NT2/D1 (cell line): ENCODE data around the gene CCDC47.

Source experiments
- DNase-seq: peaks from one replicate; pipeline ENCODE4 v3.0.0-alpha.2; 2011; ENCODE audit warnings: low read depth, low spot score
- H3K27me3 ChIP-seq: 2 replicates; pipeline ENCODE4 v1.6.0; 2011; ENCODE audit warnings: mild to moderate bottlenecking; ENCODE audit not compliant: insufficient read length, insufficient read depth
- H3K36me3 ChIP-seq: 2 replicates; pipeline ENCODE4 v1.6.1; 2011; ENCODE audit warnings: mild to moderate bottlenecking, low read length, mixed read lengths; ENCODE audit not compliant: insufficient read depth, insufficient read length
- H3K4me1 ChIP-seq: 2 replicates; pipeline ENCODE4 v1.5.1; 2011; ENCODE audit not compliant: insufficient read depth, insufficient read length
- H3K4me3 ChIP-seq: 2 replicates; pipeline ENCODE4 v1.5.1; 2011; ENCODE audit warnings: low read depth; ENCODE audit not compliant: insufficient read length
- H3K9ac ChIP-seq: 2 replicates; pipeline ENCODE4 v1.6.0; 2011; ENCODE audit warnings: low read depth; ENCODE audit not compliant: insufficient read length
- H3K9me3 ChIP-seq: 2 replicates; pipeline ENCODE4 v1.5.1; 2011; ENCODE audit warnings: mild to moderate bottlenecking, low read length; ENCODE audit not compliant: insufficient read depth
- SUZ12 ChIP-seq: IDR thresholded peaks from 2 replicates; pipeline ENCODE4 v1.6.1; 2011; ENCODE audit not compliant: insufficient read length, insufficient read depth; ENCODE audit errors: extremely low read depth
- YY1 ChIP-seq: IDR thresholded peaks from 2 replicates; pipeline ENCODE4 v1.6.1; 2011; ENCODE audit not compliant: insufficient read length, insufficient read depth
- ZNF274 ChIP-seq: IDR thresholded peaks from 2 replicates; pipeline ENCODE4 v1.6.1; 2011; ENCODE audit warnings: mild to moderate bottlenecking, low read depth, low read length

Gene CCDC47

GRCh38 chr17:63718988-63719387, 54.4 kb downstream of the CCDC47 start:
- TF ChIP-seq SUZ12 (no peak), ZNF274 (no peak), YY1 (no peak)
- Histone ChIP-seq H3K27me3 (no peaks in the 10 kb centered on the region), H3K9ac (no peak overlapping the region), H3K9me3 (no peaks in the 10 kb centered on the region), H3K4me1 (no peaks in the 10 kb centered on the region), H3K36me3 (peaks cover 28% of the 10 kb centered on the region), H3K4me3 (no peak overlapping the region)
- no peak for DNase-seq

- Histone ChIP-seq H3K36me3 (peaks cover 39% of the 10 kb centered on the region), H3K4me3 (no peak overlapping the region), H3K9ac (no peak overlapping the region), H3K27me3 (no peaks in the 10 kb centered on the region), H3K4me1 (no peaks in the 10 kb centered on the region), H3K9me3 (no peaks in the 10 kb centered on the region)
- TF ChIP-seq SUZ12 (no peak), ZNF274 (no peak), YY1 (no peak)
- DNase-seq = no peak
Measured at GRCh38 chr17:63716426-63716825, 57.0 kb downstream of the CCDC47 start.

- no peaks in the 10 kb centered on the region for H3K4me1 ChIP-seq
- peaks cover 50% of the 10 kb centered on the region for H3K36me3 ChIP-seq
- H3K9ac ChIP-seq = no peak overlapping the region
- no peaks in the 10 kb centered on the region for H3K27me3 ChIP-seq
- H3K9me3 ChIP-seq = no peaks in the 10 kb centered on the region
- no peak overlapping the region for H3K4me3 ChIP-seq
- TF ChIP-seq YY1 (no peak), ZNF274 (no peak), SUZ12 (no peak)
- no peak for DNase-seq
Measured at GRCh38 chr17:63714550-63715277, 58.7 kb downstream of the CCDC47 start.

GRCh38 chr17:63709110-63709509, 64.3 kb downstream of the CCDC47 start:
- Histone ChIP-seq H3K4me1 (no peaks in the 10 kb centered on the region), H3K27me3 (no peaks in the 10 kb centered on the region), H3K36me3 (peaks cover 73% of the 10 kb centered on the region), H3K4me3 (no peak overlapping the region), H3K9me3 (no peaks in the 10 kb centered on the region), H3K9ac (no peak overlapping the region)
- TF ChIP-seq SUZ12 (no peak), YY1 (no peak), ZNF274 (no peak)
- DNase-seq = no peak

GRCh38 chr17:63707151-63707550, 66.2 kb downstream of the CCDC47 start:
- H3K4me1 ChIP-seq = peaks cover 6% of the 10 kb centered on the region
- no peak overlapping the region for H3K9ac ChIP-seq
- TF ChIP-seq YY1 (no peak), ZNF274 (no peak), SUZ12 (no peak)
- no peaks in the 10 kb centered on the region for H3K9me3 ChIP-seq
- no peaks in the 10 kb centered on the region for H3K27me3 ChIP-seq
- peaks cover 81% of the 10 kb centered on the region for H3K36me3 ChIP-seq
- no peak for DNase-seq
- H3K4me3 ChIP-seq = no peak overlapping the region

GRCh38 chr17:63706336-63707082, 66.9 kb downstream of the CCDC47 start:
- Histone ChIP-seq H3K4me1 (peaks cover 8% of the 10 kb centered on the region), H3K4me3 (no peak overlapping the region), H3K9ac (no peak overlapping the region), H3K9me3 (no peaks in the 10 kb centered on the region), H3K36me3 (peaks cover 80% of the 10 kb centered on the region), H3K27me3 (no peaks in the 10 kb centered on the region)
- DNase-seq = no peak
- TF ChIP-seq SUZ12 (no peak), YY1 (no peak), ZNF274 (no peak)

GRCh38 chr17:63705657-63706056, 67.7 kb downstream of the CCDC47 start:
- Histone ChIP-seq H3K9ac (no peak overlapping the region), H3K4me3 (no peak overlapping the region), H3K4me1 (peaks cover 16% of the 10 kb centered on the region), H3K36me3 (peaks cover 77% of the 10 kb centered on the region), H3K9me3 (no peaks in the 10 kb centered on the region), H3K27me3 (no peaks in the 10 kb centered on the region)
- no peak for DNase-seq
- TF ChIP-seq ZNF274 (no peak), SUZ12 (no peak), YY1 (no peak)
